HepG2 (cell line): ENCODE data around the gene GRIP2. TPM values are rescaled to one million over a fixed set of nuclear protein-coding genes. Genes with fewer than 3 reads are reported as not detected.
"Not testable (repeated sequence)": the region's sequence is repeated elsewhere in the genome, so short reads cannot be mapped to it uniquely, and the experiment has no call there.

ENCODE experiments used
- ATAC-seq: fragments of 200-7000 bp; cut with Tn5 transposase; 3 replicates; pipeline ENCODE4 v1.9.1; 2020; ENCODE audit warnings: mild to moderate bottlenecking, moderate library complexity
- BruUV-seq: library from RNA; stranded (reverse); fragments of 400-500 nt; replicated peaks from 2 replicates; lab custom pipeline; 2021; lab: Mats Ljungman, UMichigan
- CTCF ChIA-PET: fragments of 300-600 bp; formaldehyde crosslinking; extraction: SDS; loops from one replicate; lab custom pipeline; 2021; ENCODE audit warnings: low total read pairs, inconsistent platforms, low intra/inter-chr PET ratio; lab: Yijun Ruan, JAX
- POLR2A ChIA-PET: fragments of 350-600 bp; sonication (Branson Sonifier 250); formaldehyde crosslinking; loops from one replicate; lab custom pipeline; 2020; ENCODE audit warnings: antibody characterized with exemption, inconsistent platforms; lab: Yijun Ruan, JAX
- DNase-seq: peaks from one replicate; pipeline ENCODE4 v3.0.0-alpha.2; 2015; ENCODE audit warnings: low spot score
- FAIRE-seq: peaks from 3 replicates; lab custom pipeline; 2011; peaks lifted over from hg19 to GRCh38; lab: Jason Lieb, UNC
- H2AFZ ChIP-seq: one replicate; pipeline ENCODE4 v1.6.1; 2011; ENCODE audit warnings: low read length, inconsistent platforms
- H3K27ac ChIP-seq: fragments of 300-600 bp; 3 replicates; pipeline ENCODE4 v1.8.0; 2011; ENCODE audit warnings: mixed run types, mild to moderate bottlenecking, mixed read lengths, low read length, inconsistent platforms; ENCODE audit not compliant: insufficient read depth; ENCODE audit errors: extremely low read length
- H3K27me3 ChIP-seq, 2 experiments: fragments of 200-600 bp in 1 of 2; 2 replicates in 1 of 2; 3 replicates in 1 of 2; pipeline versions ENCODE4 v1.6.0 to v1.8.0; 2011; ENCODE audit warnings: low read length in 2 of 2, mild to moderate bottlenecking in 2 of 2, moderate library complexity in 2 of 2, inconsistent platforms in 1 of 2; ENCODE audit not compliant: insufficient read depth in 2 of 2, control insufficient read depth in 1 of 2
- H3K36me3 ChIP-seq, 2 experiments: fragments of 200-600 bp in 1 of 2; replicated peaks in 1 of 2; 2 replicates in 1 of 2; 3 replicates in 1 of 2; pipeline versions ENCODE4 v1.5.1 to v1.8.0; 2011; ENCODE audit warnings: low read length in 2 of 2, inconsistent platforms in 1 of 2; ENCODE audit not compliant: insufficient read depth in 2 of 2, control insufficient read depth in 1 of 2
- H3K4me1 ChIP-seq: 2 replicates; pipeline ENCODE4 v1.5.1; 2012; ENCODE audit warnings: low read length, inconsistent platforms; ENCODE audit not compliant: insufficient read depth
- H3K4me2 ChIP-seq: 2 replicates; pipeline ENCODE4 v1.6.0; 2011; ENCODE audit warnings: low read depth, low read length, inconsistent platforms
- H3K4me3 ChIP-seq, 3 experiments: fragments of 200-600 bp in 1 of 3; sonication (generic), shearing (Covaris generic) in 1 of 3; replicated peaks in 1 of 3; 2 replicates each; pipeline ENCODE4 v1.5.1; 2011 to 2016; ENCODE audit warnings: low read length in 3 of 3, inconsistent platforms in 2 of 3, low read depth in 2 of 3, mild to moderate bottlenecking in 2 of 3, control low read depth in 1 of 3, mixed read lengths in 1 of 3; ENCODE audit not compliant: insufficient read depth in 1 of 3
- H3K79me2 ChIP-seq: one replicate; pipeline ENCODE4 v1.6.1; 2011; ENCODE audit warnings: low read length, inconsistent platforms; ENCODE audit not compliant: insufficient read depth
- H3K9ac ChIP-seq: 2 replicates; pipeline ENCODE4 v1.6.0; 2011; ENCODE audit warnings: mild to moderate bottlenecking, low read depth, low read length, inconsistent platforms; ENCODE audit not compliant: insufficient read depth
- H3K9me3 ChIP-seq: 2 replicates; pipeline ENCODE4 v1.5.1; 2012; ENCODE audit warnings: mild to moderate bottlenecking, low read length
- H4K20me1 ChIP-seq: 2 replicates; pipeline ENCODE4 v1.6.0; 2011; ENCODE audit warnings: inconsistent platforms, mild to moderate bottlenecking, low read length, moderate library complexity; ENCODE audit not compliant: insufficient read depth
- ETV5 ChIP-seq: IDR thresholded peaks from 2 replicates; pipeline ENCODE4 v1.6.1; 2018; ENCODE audit warnings: missing biosample characterization, missing genetic modification reagents, inconsistent platforms, borderline replicate concordance
- HNRNPH1 ChIP-seq: fragments of 200-400 bp; formaldehyde crosslinking; optimal IDR thresholded peaks from 2 replicates; pipeline ENCODE3; 2017; ENCODE audit warnings: mild to moderate bottlenecking, low read depth, low read length
- POGZ ChIP-seq: sonication (generic); formaldehyde crosslinking; IDR thresholded peaks from 2 replicates; pipeline ENCODE4 v1.4.0; 2020; ENCODE audit warnings: mild to moderate bottlenecking, missing genetic modification reagents
- TAF15 ChIP-seq: fragments of 200-400 bp; formaldehyde crosslinking; IDR thresholded peaks from one replicate; pipeline ENCODE4 v1.6.1; 2018; ENCODE audit warnings: mild to moderate bottlenecking, low read depth, low read length; ENCODE audit not compliant: poor library complexity, severe bottlenecking
- ZFP37 ChIP-seq: sonication (generic); formaldehyde crosslinking; IDR thresholded peaks from 2 replicates; pipeline ENCODE4 v1.4.0; 2020; ENCODE audit warnings: missing genetic modification reagents, borderline replicate concordance
- WGBS: methylation state at CpG from one replicate; pipeline ENCODE4 v1.1.6; 2017; ENCODE audit warnings: low lambda C conversion rate; 5-methylcytosine and 5-hydroxymethylcytosine counted together
- in situ Hi-C: cut with HindIII; loops from 2 replicates; pipeline ENCODE4 v1.10.0; 2017; ENCODE audit warnings: low pct_unique_long_range_greater_than_20kb; ENCODE audit not compliant: extremely low pct_ligation_motif_present
- intact Hi-C: fragments of 100-400 bp; cut with micrococcal nuclease; formaldehyde crosslinking; loops from one replicate; pipeline ENCODE4 v1.10.0; 2022; ENCODE audit not compliant: unreplicated experiment
- polyA plus RNA-seq, 8 experiments: library from polyadenylated mRNA; depleted of rRNA in 3 of 8; stranded (reverse) in 7 of 8; unstranded in 1 of 8; fragments of >200 nt; fragmentation: Illumina TruSeq in 4 of 8; extraction: Trizol in 4 of 8; gene quantifications; 2 replicates each; pipeline versions ENCODE4 v1.2.1 to v1.2.3, GENCODE V29; 2011 to 2016; ENCODE audit warnings: low read depth in 4 of 8, missing spikeins in 1 of 8, mixed read lengths in 1 of 8; ENCODE audit not compliant: insufficient read depth in 1 of 8
- total RNA-seq, 5 experiments: library from RNA; depleted of rRNA; stranded (reverse); fragments of >200 nt; fragmentation: Illumina TruSeq; extraction: Trizol; gene quantifications; 2 replicates each; pipeline ENCODE4 v1.2.3, GENCODE V29; 2016; ENCODE audit warnings: low read depth in 1 of 5
- TF ChIP-seq, protein P1 (sequence below): sonication (generic); formaldehyde crosslinking; IDR thresholded peaks from 2 replicates; pipeline ENCODE4 v1.9.0; 2022; ENCODE audit warnings: low read depth, missing genetic modification reagents

Gene GRIP2
- total and polyA plus RNA-seq, 2 of the 13 experiments (the other 11 are each of a cell fraction or from before 2014, with no cell fraction given): 0.11 to 0.24 TPM

DNA sequence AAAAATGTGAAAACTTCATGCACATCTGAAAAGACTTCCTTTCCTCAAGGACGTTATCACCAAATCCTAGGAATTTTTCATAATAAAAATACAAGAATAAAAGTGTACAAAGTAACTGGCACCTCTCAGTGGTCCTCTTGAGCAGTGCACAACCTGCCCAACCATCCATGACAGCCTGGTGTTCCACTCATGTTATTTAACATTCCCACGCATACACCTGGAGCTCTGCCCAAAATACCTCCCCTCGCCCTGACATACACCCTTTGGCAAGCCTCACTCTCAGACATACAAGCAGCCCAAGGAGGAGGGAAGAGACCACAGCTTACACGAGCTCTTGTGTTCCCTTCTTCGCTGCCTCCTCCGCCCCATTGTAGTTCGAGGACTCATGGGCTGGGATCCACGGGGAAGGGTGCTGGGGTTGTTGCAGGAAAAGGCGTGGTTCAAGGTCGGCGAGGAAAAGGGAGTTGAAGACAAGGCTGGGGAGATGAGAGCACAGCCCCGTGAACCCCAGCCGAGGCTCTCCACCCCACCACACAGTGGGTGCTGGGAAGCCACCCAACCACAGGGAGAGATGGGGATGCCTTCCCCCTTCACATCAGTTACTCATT is 23.3 kb downstream of the GRIP2 start:
- no peaks in the 10 kb centered on the region for H4K20me1 ChIP-seq
- no peak for TF ChIP-seq ZFP37
- TF ChIP-seq HNRNPH1: no peak
- TF ChIP-seq TAF15: no peak
- TF ChIP-seq, protein P1, sequence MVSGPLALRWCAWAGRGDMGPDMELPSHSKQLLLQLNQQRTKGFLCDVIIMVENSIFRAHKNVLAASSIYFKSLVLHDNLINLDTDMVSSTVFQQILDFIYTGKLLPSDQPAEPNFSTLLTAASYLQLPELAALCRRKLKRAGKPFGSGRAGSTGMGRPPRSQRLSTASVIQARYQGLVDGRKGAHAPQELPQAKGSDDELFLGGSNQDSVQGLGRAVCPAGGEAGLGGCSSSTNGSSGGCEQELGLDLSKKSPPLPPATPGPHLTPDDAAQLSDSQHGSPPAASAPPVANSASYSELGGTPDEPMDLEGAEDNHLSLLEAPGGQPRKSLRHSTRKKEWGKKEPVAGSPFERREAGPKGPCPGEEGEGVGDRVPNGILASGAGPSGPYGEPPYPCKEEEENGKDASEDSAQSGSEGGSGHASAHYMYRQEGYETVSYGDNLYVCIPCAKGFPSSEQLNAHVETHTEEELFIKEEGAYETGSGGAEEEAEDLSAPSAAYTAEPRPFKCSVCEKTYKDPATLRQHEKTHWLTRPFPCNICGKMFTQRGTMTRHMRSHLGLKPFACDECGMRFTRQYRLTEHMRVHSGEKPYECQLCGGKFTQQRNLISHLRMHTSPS: no peak
- TF ChIP-seq ETV5 (CRISPR knock-in tag): no peak
- no peak for TF ChIP-seq POGZ (CRISPR knock-in tag)
- TF ChIP-seq, all 625 proteins: peak for 0
- FAIRE-seq: no peak
- H3K79me2 ChIP-seq: no peaks in the 10 kb centered on the region
- intact Hi-C loops (no loop called here), in situ Hi-C loops (no loop called here)
- H3K4me1 ChIP-seq: no peaks in the 10 kb centered on the region
- 45% methylated on average over 8 of the region's 13 CpGs for WGBS
- H3K9ac ChIP-seq: no peak overlapping the region
- H3K27ac ChIP-seq: no peak overlapping the region
- no peaks in the 10 kb centered on the region for H3K9me3 ChIP-seq
- POLR2A ChIA-PET: no interaction called here
- no peak overlapping the region for H3K4me3 ChIP-seq
- no TSS peak for BruUV-seq
- DNase-seq: no peak
- peaks cover 8 to 14% of the 10 kb centered on the region in 2 experiments; a peak in 3 of 5 replicates for H3K27me3 ChIP-seq
- H3K4me2 ChIP-seq: no peak overlapping the region
- no peak overlapping the region for H2AFZ ChIP-seq
- CTCF ChIA-PET: no interaction called here
- no peak for ATAC-seq
- no peaks in the 10 kb centered on the region for H3K36me3 ChIP-seq

DNA sequence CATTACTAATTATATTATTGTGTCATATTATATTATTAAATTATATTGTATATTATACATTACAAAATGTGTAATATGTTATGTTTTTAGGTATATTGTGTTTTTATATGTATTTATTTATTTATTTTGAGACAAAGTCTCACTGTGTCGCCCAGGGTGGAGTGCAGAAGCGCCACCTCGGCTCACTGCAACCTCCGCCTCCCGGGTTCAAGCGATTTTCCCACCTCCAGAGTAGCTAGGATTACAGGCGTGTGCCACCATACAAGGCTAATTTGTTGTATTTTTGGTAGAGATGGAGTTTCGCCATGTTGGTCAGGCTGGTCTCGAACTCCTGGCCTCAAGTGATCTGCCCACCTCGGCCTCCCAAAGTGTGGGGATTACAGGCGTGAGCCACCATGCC is 24.6 kb downstream of the GRIP2 start:
- H4K20me1 ChIP-seq, ATAC-seq, CTCF ChIA-PET, POLR2A ChIA-PET, H2AFZ ChIP-seq, H3K79me2 ChIP-seq, H3K4me2 ChIP-seq, H3K4me1 ChIP-seq, H3K36me3 ChIP-seq, H3K4me3 ChIP-seq, H3K9ac ChIP-seq, in situ Hi-C loops, intact Hi-C loops, FAIRE-seq, BruUV-seq, DNase-seq, H3K27ac ChIP-seq, H3K9me3 ChIP-seq: not testable (repeated sequence)
- 50% methylated on average over 11 of the region's 11 CpGs for WGBS
- H3K27me3 ChIP-seq: peaks cover 8 to 19% of the 10 kb centered on the region in 2 experiments; a peak in 3 of 5 replicates
